HG02759 (cell line): ENCODE results near the gene PTPRG.

Source experiments
- ATAC-seq: cut with Tn5 transposase; IDR thresholded peaks from one replicate; pipeline ENCODE4 v1.9.1; 2021; ENCODE audit warnings: mild to moderate bottlenecking, moderate library complexity; ENCODE audit not compliant: unreplicated experiment

Gene PTPRG

DNA sequence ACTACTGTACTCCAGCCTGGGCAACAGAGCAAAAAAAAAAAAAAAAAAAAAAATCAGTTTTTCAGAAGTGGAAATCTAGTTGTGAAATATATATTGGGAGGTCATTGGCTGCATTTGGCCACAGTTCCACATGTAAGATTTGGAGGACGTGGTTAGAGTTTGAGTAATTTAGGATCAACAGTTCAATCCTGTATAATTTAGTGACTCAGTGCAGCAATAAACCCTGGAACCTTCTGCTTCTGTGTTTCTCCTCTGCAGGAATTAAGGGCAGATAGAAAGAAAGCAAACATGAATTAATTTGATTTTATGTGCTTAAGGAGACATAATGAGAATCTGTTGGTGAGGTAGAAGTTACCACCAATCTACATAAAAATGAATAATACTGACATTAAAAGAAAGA, 347.0 kb downstream of the PTPRG start:
- ATAC-seq = no peak

DNA sequence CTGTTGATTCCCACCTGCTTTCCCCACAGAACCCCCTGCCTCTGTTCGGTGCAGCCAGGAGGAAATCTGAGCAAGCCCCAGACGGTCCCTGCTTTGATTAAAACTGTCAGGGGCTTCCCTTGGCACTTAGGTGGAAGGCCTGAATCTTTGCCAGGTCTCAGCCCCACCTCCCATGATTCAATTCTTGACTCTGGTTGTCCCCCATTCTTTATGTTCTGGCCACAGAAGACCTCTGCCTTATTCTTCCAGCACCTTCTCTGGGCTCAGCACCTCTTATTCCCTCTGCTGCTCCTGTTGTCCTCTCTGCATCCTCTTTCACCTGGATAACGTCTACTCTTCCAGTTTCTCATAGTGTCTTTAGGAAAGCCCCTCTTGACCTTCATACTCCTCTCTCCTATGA, 349.4 kb downstream of the PTPRG start:
- ATAC-seq = no peak

- ATAC-seq = peak; percentile 70
Measured at GRCh38 chr3:61912158-61912557, 350.8 kb downstream of the PTPRG start.

- no peak for ATAC-seq
Measured at GRCh38 chr3:61913701-61914100, 352.3 kb downstream of the PTPRG start.

GRCh38 chr3:61914276-61914675, 352.9 kb downstream of the PTPRG start:
- ATAC-seq = no peak

GRCh38 chr3:61915296-61915695, 353.9 kb downstream of the PTPRG start:
- ATAC-seq = no peak

- ATAC-seq = no peak
Measured at GRCh38 chr3:61919371-61919770, 358.0 kb downstream of the PTPRG start.

- ATAC-seq = no peak
Measured at GRCh38 chr3:61922118-61922517, 360.7 kb downstream of the PTPRG start.

DNA sequence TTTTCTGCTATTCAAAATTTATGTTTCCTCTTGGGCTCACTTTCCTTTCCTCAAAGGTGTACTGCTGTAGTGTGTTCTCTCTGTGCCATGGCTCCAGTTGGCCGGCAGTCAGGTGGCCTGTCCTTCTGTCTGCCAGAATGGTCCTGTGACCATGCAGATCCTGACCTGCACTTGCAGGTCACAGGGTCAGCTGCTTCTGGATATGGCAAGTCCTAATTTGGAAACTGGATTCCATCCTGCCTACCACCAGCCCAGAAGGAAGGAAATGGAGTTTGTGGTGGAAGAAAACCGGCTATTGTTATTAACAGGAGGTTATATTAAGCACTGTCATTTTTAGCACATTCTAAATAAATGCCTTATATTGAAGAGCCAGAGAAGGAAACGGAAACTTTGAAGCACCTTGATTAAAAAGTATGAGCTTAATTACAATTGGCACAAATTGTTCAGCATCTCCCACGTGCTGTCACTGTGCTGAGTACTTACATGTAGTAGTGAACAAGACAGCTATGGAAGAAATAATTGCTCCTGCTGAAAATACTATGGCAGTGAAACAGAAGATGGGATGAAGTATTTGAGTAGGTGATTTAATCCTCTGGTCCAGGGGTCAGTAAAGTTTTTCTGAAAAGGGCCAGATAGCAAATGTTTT, 362.8 kb downstream of the PTPRG start:
- no peak for ATAC-seq

GRCh38 chr3:61924991-61925390, 363.6 kb downstream of the PTPRG start:
- no peak for ATAC-seq

GRCh38 chr3:61925721-61926120, 364.4 kb downstream of the PTPRG start:
- ATAC-seq = no peak

DNA sequence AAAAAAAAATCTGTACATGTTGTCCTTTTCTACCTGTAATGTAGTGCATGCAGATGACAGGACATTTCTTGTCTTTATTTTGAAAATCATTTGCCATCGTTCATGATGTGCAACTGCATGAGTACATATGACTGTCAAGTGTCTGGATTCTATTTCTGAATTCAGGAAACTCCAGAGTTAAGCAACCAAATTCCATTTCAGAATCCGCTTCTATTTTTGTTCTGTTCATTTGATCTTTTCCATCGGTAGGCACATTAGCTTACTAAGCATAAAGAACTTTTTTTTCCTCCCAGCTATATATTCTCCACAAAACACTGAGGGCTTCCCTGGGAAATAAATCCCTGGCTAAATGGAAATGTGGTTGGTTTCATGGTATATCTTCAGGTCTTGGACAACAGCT, 365.6 kb downstream of the PTPRG start:
- no peak for ATAC-seq

DNA sequence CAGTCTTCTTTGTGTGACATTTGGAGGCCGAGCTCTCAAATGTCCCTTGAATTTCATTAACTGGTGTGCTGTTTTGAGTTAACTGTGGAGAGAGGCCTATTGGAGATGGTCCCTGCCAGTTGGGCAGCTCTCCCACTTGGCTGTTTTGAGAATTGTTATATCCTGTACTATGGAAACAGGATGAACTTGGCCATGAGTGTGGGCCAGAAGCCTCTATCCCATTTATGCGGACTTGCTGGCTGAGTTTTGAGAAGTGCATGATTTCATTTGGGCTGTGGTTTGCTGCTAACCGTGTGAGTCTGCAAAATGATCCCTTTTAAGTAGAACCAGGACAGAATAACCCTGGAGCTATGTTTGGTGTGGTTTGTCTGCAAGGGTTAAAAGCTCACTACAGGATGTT, 366.0 kb downstream of the PTPRG start:
- no peak for ATAC-seq

- no peak for ATAC-seq
Measured at GRCh38 chr3:61928039-61928438, 366.7 kb downstream of the PTPRG start.

DNA sequence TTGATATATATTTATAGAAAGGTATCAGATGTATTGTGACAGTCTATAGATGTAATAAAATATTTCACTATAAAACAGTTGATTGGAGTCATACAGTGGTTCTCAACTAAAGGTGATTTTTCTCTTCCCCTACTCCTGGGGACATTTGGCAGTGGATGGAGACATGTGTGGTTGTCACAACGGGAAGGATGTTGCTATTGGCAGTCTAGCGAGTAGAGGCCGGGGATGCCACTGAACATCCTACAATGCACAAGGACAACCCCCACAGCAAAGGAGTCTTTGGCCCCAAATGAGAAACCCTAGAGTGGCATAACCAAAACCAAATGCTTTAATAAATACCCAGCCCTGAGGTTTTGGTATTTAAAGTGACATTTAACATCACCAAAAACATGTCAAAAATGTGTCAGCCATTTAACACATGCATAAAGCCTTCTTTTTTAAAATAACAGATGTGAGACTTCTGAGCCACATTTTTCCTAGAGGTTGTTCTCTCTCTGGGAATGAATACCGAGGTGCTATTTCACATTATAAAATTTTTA, 367.5 kb downstream of the PTPRG start:
- no peak for ATAC-seq

DNA sequence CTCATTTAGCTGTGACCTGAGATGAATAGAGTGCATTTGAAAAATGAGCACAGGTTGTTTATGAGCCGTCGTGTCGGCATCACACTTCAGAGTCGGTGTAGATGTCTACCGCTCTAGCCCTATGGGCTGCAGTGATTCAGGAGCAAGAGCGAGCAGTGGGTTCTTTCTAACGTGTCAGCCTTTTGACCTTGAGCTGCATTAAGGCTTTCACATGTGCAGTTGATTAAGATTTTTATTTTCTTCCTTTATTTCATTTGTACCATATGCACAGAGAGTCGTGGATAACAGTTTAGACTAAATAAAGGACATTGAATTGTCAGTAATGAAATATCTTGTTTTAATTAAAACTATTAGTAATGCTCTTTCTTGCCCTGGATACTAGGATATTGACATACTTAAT, 368.2 kb downstream of the PTPRG start:
- no peak for ATAC-seq

GRCh38 chr3:61932499-61932898, 371.1 kb downstream of the PTPRG start:
- no peak for ATAC-seq

DNA sequence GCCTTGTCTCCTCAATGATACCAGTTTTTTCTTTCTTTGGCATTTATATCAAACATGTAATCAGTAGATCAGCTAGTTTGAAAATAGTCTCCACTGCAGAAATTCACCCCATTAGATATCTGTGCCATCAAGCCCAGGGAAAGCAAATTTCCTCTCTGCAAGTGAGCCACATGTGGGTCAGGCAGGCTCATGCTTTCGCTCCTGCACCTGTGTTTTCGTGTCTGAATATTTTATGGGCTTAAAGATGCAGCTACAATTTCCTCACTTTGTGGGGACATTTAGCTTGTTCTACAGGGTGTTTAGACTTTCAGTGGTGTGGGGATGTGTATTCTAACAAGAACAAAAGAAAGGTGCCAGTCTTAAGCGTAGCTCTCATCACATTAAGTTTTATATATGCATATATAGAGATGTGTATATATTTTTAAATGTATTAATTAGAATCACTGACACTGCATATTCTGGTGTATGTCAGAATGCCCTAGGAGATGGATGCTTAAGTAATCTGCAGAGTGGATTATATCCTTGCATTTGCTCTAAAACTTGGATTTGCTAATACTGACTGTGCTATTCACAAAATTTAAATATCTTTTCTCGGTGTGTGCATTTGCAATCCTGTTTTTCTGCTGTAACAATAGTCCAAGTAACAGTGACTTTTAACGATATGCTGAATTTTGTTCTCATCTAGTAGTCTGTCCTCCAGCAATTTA, 372.6 kb downstream of the PTPRG start:
- ATAC-seq = no peak

- ATAC-seq = no peak
Measured at GRCh38 chr3:61934505-61934871, 373.1 kb downstream of the PTPRG start.

- ATAC-seq = no peak
Measured at GRCh38 chr3:61935814-61936213, 374.4 kb downstream of the PTPRG start.

GRCh38 chr3:61936344-61936937, 375.1 kb downstream of the PTPRG start:
- ATAC-seq = peak; percentile 77

DNA sequence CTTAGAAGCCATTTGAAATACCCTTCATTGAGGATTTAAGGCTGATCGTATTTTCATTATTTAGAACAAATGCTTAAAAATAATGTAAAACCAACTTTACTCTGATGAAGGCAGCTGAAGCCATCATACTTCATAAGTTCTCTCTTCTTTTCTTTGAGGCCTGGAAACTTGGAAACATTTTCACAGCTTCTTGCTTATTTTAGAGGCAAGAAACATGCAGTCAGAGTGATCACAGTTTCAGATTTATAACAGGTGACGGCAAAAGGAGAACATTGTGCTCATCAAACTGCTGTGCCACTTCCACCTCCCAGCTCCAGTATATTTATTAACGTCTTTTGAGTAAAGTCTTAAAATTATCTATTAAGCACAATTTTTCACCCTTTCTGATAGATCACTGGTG, 376.1 kb downstream of the PTPRG start:
- no peak for ATAC-seq
